NCI-H82 (cell line): ENCODE data around the gene ZNF430.
"Not testable (repeated sequence)": the region's sequence is repeated elsewhere in the genome, so short reads cannot be mapped to it uniquely, and the experiment has no call there.

Source experiments
- DNase-seq: peaks from one replicate; lab custom pipeline; 2025; lab: John Stamatoyannopoulos, UW

Gene ZNF430

DNA sequence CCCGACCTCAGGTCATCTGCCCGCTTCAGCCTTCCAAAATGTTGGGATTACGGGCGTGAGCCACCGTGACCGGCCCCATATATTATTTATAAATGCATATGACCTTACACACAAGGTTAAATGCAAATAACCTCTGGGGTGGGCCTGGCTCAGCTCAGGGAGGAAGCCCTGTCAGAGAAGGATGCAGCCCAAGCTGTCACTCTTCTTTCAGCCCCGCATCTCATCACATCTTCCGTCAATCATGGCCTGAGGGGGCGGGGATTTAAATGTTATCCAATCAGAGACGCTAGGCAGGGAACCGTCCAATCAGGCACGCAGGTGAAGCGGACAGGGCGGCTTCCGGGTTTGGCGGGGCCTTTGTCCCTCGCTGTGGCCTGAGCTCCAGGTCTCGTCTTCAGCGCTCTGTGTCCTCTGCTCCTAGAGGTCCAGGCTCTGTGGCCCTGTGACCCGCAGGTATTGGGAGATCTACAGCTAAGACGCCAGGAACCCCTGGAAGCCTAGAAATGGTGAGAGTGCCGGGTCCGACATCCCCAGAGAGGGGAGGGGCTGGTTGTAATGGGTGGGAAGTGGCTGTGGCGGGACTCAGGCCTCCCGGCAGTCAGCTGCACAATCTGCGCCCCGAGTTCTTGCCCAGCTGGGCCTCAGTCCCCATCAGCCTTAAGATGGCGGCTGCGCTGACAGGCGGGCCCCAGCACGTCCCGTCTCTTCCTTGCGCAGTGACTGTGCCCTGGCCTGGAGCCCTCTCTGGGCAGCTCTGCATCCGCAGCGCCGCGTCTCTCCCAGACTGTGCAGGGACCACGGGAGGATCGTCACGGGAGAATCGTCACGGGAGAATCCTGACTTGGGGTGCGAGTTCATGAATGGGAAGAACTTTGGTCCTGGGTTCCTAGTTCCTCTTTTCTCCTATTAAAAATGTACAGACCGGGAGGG is at the start of gene ZNF430:
Gene ZNF430, plus strand, starts transcription at position 360 of the 930 bp plus-strand sequence. Its CDS starts 144 bp downstream, at position 504.
- DNase-seq: peak; percentile 99

DNA sequence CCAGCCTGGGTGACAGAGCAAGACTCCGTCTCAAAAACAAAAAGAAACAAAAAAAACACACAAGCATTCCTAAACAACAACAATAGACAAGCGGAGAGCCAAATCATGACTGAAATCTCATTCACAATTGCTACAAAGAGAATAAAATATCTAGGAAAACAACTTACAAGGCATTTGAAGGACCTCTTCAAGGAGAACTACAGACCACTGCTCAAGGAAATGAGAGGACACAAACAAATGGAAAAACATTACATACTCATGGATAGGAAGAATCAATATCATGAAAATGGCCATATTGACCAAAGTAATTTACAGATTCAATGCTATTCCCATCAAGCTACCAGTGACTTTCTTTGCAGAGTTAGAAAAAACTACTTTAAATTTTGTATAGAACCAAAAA is 27.7 kb upstream of the ZNF430 start:
- DNase-seq: not testable (repeated sequence)

DNA sequence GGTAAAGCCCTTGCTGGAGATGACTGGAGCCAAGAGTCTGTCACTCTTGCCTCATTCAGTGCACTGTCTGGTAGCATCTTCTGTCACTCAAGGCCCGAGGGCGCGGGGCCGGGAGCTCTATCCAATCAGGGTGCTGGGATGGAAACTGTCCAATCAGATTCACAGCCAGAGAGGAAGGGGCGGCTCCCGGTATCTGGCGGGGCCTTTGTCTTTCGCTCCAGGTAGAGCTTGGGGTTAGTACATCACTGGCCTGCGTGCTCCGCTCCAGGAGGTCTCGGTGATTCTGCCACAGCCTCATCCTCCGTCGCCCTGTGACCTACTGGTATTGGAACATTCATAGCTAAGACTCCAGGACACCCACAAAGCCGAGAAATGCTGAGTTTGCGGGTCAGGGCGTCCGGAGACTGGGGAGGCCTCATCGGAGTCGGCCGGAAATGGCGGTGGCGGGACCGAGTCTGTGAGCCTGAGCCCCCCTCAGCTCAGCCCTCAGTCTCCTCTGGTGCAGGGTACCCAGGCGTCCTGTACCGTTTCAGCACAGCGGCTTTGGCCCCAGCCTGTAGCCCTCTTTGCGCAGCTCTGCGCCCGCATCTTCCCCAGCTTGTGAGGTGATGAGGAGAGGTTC is 20.6 kb upstream of the ZNF430 start:
- DNase-seq: peak; percentile 95

DNA sequence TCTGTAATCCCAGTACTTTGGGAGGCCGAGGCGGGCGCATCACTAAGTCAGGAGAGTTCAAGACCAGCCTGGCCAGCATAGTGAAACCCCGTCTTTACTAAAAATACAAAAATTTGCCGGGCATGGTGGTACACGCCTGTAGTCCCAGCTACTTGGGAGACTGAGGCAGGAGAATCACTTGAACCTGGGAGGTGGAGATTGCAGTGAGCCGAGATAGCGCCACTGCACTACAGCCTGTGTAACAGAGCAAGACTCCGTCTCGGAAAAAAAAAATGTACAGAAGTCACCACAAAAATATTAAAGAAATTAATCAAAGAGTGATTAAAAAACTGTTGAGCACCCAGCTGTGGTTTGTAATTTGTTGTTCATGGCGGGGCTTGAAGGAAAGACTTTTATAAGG is 781 bp downstream of the ZNF430 start:
- DNase-seq: not testable (repeated sequence)

DNA sequence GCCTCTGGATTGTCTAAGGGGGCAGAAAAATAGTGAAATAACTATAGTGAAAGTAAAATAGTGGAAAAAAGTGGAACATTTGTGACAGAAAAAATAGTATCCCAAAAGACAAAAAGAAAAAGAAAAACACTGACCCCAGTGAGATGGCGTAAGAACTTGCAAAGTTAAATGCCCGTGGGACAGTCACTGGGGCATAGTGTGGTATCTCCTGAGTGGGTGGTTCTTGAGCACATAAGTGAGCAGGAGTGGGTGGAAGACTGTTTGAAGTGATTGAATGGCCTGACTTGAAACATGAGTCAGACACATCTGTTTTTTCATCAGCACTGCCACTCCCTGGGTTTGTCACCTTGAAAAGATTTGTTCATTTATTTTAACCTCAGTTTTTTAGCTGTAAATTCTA is 2.5 kb downstream of the ZNF430 start:
- no peak for DNase-seq

DNA sequence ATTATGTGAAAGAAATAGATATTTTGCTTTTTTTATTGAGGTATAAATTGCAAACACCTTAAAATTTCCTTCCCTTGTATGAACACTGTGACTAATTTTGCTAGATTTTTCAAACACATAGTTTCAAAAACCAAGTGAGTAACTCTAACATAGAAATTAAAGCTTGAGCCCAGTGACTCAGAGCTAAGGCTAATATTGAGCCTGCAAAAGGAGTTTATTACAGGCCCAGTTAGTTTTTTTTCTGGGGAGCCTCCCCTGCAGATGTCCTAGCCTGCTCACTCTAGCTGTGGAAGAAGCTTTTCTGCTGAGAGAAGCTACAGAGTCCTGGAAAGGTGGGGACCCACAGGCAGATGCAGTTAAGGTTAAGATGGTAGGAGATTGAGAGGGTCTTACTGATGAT is 3.4 kb downstream of the ZNF430 start:
- no peak for DNase-seq

DNA sequence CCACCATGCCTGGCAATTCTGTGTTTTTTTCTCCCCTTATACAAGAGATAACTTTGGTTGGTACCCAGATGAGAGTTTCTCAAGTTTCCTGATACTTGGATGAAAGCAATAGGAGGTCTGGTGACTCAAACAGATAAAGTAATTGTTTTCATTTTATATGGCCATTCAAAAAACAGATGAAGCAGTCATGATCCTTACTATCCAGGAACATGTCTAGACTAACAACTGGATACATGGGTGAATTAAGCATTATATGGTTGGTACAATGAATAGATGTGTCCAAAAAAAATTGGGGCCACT is 8.5 kb downstream of the ZNF430 start:
- no peak for DNase-seq

DNA sequence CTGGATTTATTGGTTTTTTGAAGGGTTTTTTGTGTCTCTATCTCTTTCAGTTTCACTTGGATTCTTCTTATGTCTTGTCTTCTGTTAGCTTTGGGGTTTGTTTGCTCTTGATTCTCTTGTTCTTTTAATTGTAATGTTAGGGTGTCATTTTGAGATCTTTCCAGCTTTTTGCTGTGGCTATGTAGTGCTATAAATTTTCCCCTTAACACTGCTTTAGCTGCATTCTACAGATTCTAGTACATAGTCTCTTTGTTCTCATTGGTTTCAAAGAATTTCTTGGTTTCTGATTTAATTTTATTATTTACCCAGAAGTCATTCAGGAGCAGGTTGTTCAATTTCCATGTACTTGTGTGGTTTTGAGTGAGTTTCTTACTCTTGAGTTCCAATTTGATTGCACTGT is 24.6 kb downstream of the ZNF430 start:
- no peak for DNase-seq

DNA sequence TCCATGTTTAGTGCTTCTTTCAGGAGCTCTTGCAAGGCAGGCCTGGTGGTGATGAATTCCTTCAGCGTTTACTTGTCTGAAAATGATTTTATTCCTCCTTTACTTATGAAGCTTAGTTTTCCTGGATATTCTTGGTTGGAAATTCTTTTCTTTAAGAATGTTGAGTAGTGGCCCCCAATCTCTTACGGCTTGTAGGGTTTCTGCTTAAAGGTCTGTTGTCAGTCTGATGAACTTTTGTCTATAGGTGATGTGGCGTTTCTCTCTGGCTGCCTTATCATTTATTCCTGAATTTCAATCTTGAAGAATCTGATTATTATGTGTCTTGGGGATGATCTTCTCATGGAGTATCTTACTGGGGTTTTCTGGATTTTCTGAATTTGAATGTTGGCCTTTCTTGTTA is 26.0 kb downstream of the ZNF430 start:
- DNase-seq: no peak

DNA sequence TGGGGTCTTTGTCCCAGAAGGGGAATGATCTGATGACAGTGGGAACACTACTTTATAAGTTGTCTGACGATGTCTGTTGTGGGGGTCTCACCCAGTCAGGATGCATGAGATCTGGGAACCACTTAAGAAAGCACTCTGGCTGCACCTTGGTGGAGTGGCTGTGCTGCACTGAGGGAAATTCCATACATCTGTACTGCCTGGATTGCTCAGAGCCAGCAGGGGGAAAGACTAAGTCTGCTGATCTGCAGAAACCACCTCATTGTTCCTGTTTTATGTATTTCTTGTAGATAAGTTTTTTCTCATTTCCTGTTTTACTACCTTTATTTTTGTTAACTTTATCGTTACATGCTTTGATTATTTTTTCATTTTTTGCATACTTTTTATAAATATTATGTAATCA is 27.3 kb downstream of the ZNF430 start:
- DNase-seq: no peak

DNA sequence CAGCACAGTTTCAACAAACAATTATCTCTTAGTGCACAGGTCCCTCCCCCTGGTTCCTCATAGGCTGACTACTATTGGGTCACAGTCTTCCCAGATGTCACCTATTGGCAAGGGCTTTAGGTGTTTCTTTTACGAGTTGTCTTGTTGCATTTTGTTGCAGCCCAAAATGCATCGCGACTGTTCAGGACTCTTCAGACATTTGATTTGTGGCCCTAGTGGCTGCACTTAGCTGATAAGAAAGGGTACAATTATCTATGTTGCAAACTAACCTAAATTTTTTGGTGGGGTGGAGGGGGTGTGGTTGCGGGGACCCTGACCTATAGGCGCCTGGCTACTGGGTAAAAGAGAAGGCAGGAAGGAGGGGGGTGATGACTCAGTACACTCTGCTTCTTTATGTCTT is 32.4 kb downstream of the ZNF430 start:
- no peak for DNase-seq

DNA sequence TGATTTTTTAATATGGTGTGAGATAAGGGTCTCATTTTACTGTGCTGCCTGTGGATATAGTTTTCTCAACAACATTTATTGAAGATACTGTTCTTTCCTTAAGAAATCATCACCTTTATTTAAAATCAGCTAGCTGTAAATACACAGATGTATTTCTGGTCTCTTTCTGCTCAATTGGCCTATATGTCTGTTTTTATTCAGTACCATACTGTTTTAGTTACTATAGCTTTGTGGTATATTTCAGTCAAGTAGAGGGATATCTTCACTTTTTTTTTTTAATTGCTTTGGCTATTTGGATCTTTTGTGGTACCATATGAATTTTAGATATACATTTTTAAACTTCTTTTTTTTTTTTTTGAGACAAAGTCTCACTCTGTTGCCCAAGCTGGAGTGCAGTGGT is 44.9 kb downstream of the ZNF430 start:
- DNase-seq: no peak

DNA sequence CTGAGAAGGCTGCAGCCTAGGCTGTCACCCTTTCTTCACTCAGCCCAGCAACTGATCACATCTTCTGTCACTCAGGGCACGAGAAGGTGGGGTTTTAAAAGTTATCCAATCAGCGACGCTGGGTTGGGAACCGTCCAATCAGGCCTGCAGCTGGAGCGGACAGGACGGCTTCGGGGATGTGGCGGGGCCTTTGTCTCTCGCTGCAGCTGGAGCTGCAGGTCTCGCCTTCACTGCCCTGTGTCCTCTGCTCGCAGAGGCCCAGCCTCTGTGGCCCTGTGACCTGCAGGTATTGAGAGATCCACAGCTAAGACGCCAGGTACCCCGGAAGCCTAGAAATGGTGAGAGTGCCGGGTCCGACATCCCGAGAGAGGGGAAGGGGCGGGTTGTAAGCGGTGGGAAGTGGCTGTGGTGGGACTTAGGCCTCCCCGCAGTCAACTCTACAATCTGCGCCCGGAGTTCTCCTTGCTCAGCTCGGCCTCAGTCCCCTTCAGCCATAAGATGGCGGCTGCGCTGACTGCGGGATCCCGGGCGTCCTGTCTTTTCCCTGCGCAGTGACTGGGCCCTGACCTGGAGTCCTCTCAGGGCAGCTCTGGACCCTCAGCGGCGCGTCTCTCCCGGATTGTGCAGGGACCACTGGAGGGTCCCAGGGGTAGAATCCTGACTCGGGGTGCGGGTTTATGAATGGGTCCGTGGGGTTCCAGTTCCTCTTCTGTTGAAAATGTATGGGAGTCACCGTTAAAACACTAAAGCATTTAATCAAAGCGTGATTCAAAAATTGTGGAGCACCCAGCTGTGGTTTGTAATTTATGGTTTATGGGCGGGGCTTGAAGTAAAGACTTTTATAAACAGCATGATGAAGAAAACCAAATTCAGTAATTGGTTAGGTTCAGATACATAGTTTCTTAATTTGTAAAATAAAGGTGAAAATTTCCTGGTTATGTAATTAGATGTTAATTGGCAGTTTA is 61.8 kb downstream of the ZNF430 start, which contains the start of gene ZNF714:
Gene ZNF714, plus strand, starts transcription at position 193 of the 965 bp plus-strand sequence. CDS start 16,066 bp downstream, outside the sequence.
- peak; percentile 98 for DNase-seq

DNA sequence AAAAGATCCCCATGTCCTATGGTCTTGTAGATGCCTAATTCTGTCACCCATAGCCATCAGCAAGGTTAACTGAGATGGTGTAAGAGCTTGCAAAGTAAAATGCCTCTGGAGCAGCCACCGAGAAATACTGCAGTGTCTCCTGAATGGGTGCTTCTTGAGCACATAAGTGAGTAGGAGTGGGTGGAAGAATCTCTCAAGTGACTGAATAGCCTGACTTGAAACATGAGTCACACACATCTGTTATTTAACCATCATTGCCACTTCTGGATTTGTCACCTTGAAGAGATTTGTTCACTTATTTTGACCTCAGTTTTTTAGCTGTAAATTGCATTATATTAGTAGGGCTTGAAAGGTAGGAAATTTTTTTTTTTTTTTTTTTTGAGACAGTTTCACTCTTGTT is 63.9 kb downstream of the ZNF430 start:
- no peak for DNase-seq

DNA sequence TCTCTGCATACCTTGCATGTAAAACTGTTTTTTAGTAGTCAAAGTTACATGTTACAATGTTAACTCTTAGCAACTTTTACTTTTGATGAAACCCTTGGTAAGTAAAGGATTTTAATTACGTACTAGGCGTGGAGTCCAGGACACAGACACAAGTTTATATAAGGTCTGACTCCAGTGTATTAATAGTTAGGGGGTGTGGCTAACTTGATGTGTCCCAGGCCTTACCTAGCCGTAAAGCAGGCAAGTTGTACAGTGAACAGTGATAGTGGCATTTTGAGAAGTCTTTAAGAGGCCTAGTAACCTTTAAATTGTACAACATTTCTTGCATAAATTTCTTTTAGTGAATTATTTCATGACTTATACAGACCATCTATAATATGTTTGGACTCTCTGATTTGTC is 67.4 kb downstream of the ZNF430 start:
- peak; percentile 7 for DNase-seq

DNA sequence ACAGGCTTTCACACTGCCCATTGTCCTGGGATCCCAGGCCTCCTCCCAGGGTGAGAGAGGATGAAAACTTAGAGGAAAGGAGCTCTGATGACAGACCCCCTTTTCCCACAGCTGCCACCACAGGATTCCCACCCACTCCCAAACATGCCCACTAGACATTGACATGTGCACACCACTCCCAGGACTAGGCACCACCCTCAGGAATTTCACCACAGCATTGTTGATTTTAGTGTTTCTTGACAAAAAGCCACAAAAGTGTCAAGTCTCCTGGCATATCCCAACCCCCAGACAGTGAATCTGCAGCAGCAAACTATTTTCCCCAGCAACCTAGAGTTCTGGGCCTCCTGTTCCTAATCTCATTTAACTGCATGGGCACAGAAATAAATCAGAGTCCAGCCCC is 71.7 kb downstream of the ZNF430 start:
- DNase-seq: no peak

DNA sequence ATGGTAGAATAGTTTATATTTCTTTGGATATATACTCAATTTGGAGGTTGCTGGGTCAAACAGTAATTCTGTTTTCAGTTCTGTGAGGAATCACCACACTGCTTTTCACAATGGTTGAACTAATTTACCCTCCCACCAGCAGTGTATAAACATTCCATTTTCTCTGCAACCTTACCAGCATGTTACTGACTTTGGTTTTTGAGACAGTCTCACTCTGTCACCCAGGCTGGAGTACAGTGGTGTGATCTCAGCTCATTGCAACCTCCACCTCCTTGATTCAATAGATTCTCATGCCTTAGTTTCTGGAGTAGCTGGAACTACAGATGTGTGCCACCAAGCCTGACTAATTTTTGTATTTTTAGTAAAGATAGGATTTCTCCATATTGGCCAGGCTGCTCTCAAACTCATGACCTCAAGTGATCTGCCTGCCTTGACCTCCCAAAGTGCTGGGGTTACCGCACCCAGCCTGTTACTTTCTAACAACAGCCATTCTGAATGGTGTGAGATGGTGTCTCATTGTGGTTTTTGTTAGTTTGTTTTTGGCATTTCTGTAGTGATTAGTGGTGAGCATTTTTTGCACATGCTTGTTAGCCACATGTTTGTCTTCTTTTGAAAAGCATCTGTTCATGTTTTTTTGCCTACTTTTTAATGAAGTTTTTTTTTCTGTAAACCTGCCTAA is 74.0 kb downstream of the ZNF430 start:
- no peak for DNase-seq

DNA sequence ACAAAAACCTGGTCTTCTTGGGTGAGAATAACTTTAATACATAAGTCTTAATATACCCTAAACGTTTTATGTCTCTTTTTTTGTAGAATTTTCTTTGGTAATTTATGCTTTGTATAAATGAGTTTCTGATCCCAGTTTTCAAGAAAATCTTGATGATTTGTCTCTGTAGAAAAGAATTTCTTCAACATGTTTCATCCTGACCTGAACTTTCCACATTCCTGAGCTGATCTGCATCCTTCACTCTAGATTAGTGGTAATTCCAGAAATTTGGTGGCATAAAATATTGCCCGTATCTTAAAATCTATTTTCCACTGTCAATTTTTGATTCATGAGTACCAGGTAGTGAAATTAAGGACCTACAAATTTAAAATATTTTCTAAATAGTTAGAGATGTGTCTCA is 77.8 kb downstream of the ZNF430 start:
- no peak for DNase-seq

DNA sequence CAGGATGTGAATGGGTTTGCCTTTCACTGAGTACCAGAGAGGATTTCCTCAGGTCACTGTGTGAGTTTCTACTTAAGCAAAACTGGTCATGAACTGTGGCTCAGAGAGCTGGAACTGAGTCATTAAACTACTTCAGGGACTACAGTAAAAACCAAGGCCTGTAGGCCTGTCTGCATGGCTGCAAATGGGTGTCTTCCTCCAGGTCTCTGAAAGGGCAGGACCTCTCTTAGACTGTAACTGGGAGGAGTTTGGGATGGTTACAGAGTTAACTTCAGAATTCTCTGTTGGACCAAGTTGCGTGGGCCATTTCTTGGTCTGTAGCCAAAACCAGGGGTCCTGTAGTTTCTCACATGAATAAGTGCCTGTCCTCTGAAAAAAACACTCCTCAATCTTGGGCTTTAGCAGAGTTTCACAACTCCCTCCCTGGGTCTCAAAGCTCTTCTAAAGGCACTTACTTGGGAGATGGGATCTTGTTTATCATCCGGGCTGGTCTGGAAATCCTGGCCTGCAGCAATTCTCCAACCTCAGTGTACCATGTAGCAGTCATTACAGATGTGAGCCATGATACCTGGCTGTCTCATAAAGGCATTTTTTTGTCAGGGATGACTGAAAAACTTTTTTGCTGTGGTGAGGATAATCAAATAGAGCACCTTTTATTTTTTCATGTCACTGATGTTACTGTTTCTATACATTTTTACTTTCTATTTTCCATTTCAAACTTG is 81.2 kb downstream of the ZNF430 start:
- no peak for DNase-seq

DNA sequence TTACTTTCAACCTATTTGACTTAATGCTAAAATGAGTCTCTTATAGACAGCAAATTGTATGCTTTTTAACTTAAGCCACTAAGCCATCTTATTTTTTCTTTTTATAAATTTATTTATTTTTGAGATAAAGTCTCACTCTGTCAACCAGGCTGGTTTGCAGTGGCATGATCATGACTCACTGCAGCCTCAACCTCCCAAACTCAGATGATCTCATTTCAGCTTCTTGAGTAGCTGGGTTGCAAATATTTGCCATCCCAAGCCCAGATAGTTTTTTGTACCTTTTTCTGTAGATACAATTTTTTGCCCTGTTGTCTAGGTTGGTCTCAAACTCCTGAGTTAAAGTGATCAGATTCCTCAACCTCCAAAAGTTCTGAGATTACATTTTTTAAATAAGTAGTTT is 88.7 kb downstream of the ZNF430 start:
- DNase-seq: no peak
